Measurements from ENCODE around the gene TRIM47.

TRIM47 gene, protein sequence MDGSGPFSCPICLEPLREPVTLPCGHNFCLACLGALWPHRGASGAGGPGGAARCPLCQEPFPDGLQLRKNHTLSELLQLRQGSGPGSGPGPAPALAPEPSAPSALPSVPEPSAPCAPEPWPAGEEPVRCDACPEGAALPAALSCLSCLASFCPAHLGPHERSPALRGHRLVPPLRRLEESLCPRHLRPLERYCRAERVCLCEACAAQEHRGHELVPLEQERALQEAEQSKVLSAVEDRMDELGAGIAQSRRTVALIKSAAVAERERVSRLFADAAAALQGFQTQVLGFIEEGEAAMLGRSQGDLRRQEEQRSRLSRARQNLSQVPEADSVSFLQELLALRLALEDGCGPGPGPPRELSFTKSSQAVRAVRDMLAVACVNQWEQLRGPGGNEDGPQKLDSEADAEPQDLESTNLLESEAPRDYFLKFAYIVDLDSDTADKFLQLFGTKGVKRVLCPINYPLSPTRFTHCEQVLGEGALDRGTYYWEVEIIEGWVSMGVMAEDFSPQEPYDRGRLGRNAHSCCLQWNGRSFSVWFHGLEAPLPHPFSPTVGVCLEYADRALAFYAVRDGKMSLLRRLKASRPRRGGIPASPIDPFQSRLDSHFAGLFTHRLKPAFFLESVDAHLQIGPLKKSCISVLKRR

DNA sequence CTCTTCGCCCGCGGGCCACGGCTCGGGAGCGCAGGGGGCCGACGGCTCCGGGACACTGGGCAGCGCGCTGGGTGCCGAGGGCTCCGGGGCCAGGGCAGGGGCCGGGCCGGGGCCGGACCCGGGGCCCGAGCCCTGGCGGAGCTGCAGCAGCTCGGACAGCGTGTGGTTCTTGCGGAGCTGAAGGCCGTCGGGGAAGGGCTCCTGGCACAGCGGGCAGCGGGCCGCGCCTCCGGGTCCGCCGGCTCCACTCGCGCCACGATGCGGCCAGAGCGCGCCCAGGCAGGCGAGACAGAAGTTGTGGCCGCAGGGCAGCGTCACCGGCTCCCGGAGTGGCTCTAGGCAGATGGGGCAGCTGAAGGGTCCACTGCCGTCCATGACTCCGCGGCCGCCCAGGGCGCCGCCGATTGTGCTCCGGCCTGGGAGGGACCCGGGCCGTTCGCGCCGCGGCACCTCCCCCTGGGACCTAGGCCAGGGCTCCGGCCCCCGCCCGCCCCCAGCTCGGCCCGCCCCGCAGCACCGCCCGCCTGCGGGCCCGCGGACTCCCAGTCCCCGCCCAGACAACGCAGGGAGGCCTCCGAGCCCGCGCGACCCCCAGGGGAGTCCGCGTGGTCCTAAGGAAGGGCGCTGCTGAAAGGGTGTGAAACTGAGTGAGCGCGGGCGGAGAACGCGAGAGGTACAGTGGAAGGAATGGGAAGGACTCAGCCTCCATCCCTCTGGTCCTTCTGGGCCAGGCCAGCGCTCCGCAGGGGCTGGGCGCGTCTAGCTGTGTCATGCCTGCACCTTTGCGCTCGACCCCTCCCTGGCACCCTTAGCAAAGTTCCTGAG is at the start of gene TRIM47:
TSS of gene TRIM47 (minus strand) at position 408 of the 825 bp plus-strand sequence. CDS start at position 375, 33 bp downstream.
- FAIRE-seq (no peak), DNase-seq (ENCODE audit: low spot score) (peak; percentile 25)

DNA sequence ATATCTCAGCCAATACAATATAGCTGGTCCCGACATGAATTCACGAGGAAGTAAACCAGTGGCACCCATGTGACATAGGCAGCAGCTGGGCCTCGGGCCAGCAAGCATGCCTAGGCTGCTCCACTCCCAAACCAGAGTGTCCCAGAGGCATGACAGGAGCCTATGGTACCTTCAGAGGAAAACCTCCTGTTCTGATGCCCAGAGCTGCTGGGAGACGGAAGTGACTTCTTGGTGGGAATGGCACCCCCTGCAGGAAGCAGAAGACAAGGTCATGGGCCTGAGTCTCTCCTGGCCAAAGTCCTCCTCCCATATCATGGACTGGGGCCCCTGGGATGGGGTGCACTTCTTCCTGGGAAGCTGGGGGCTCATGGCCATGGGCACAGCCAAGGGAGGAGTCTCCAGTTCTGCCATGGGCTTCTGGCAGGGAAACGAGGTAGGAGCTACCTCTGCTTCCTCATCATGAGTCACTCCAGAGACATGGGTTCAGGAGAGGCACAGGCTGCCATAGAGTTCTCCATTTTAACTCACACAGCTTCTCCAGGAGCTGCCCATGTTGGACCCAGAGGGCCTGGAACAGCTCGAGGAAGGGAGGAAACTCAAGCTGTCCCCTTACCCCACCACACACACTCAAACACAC is 49.0 kb upstream of the TRIM47 start:
- no peak for DNase-seq (ENCODE audit: low spot score)
- FAIRE-seq = no peak

DNA sequence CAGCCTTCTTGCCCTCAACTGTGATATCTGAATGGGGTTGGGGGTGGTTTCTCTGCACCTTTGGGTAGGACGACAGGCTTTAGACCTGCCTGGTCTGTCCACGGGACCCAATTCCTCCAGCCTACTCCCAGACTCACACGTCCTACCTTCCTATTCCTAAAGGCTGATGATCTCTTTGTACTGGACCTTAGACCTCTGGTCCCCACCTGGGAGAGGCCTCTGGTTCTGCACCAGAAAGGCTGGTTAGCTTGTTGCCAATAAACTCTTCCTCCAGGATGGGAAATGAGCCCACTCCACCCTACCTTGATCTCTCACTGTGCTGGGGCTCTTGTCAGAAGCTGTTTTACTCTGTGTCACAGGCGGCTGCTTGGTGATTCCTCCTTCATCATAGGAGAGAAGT is 48.1 kb upstream of the TRIM47 start:
- DNase-seq (ENCODE audit: low spot score) (no peak), FAIRE-seq (no peak)

DNA sequence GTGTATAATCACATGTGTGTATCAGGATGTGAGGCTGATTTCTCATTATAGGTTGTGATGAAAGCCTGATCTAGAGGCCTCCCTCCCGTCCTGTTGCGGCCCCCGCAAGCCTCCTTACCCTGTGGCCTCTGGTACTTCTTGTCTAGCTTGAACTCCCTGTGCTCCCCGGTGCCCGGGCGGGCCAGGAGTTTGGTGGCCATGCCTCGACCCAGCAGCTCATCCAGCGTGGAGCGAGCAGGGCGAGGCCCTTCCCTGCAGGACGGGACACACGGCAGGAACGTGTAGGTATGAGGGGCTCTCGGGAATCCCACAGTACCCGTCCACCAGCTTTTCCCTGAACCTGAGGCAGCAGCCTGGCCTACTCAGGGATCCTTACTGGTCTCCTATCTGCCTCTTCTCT is 47.5 kb upstream of the TRIM47 start:
- DNase-seq (ENCODE audit: low spot score) (no peak), FAIRE-seq (no peak)

DNA sequence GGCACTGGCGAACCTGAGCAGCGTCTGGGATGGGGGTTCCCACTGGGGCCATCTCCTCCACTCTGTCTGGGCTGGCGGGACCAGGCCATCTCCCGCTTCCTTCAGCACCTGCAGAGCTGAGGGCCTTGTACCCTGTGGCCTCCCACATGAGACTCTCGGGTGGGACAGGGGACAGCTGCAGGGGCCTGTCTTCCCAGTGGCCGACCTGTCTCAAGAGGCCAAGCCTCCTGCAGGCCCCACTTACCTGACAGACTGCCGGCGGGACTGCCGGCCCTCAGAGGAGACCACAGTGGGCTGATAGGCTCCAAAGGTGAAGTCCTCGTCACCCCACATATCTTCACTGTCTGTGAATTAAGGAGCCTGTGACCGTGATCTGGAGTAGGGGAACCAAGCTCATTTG is 46.7 kb upstream of the TRIM47 start:
- no peak for FAIRE-seq
- DNase-seq (ENCODE audit: low spot score) = no peak

DNA sequence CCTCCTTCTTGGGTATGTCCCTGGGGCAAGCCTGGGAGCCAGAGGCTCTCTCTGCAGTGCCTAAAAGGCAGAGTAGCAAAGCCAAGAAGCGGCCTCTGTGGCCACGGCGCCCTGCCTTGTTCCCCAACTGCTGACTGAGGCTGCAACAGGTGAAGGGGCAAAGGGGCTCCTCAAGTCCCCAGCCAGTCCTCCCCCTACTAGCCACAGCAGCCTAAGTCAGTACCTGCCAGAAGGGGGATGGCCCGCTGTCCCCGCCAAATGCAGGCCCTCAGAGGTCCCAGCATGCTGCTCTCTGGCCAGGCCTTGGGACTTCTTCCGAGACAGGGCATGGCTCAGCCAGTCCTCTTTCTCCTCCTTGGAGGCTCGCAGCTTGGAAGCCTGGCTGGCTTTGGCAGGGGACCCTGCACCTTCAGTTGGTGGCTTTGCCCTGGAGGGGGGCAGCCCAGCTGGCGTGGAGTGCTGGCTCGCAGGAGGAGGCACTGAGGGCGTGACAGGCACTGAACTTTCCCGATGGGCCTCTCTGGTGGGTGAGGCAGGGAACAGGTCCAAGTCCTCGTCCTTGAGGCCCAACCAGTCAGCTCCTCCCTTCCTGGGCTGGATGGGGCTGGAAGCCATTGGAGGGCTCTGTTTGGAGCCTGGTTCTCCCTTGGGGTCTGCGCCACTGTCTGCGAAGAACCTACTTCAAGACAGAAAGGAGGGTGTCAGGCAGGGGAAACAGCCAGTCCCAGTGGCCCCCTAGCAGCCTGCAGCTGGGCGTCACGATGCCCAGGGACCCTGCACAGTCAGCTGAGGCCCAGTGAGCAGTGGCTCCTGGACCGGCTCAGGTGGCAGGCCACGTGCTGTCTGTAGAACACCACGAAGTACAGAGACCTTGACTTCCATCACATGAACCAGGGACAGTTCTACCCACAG is 44.8 kb upstream of the TRIM47 start:
- DNase-seq (ENCODE audit: low spot score) = no peak
- no peak for FAIRE-seq

DNA sequence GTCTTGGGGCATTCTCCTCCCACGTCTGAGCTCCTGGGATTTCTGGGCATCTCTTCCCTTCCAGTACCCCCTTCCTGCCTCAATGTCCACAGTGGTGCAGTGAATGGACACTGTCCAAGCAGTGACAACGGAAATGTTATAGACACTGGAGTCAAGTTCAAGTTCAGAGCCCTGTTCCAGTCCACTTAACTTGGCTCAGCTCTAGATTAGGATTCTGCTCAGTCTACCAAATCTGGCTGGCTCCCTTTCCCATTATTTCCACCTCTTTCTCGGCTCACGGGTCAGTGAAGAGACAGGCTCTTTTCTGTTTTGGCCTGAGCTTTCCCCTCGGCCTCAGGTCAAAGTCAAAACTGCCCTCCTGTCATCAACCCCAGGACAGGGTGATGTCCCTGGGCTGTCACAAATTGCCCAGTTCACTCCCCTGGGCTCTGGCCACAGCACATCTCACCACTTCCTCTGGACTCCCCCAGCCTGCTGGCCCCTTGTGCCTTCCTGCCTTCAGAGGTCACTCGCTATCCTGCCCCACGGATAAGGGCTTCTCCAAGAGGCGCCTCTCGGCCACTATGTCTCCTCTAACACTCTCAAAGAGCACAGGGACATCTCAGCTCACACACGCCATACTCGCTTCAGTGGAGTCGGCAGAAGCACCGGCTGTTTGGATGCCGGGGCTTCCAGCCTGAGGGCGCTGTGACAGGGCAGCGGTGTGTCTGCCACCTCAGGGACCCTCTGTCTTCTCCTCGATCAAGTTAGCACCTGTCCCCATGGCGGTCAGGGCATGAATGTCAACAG is 44.0 kb upstream of the TRIM47 start:
- FAIRE-seq (no peak), DNase-seq (ENCODE audit: low spot score) (no peak)

DNA sequence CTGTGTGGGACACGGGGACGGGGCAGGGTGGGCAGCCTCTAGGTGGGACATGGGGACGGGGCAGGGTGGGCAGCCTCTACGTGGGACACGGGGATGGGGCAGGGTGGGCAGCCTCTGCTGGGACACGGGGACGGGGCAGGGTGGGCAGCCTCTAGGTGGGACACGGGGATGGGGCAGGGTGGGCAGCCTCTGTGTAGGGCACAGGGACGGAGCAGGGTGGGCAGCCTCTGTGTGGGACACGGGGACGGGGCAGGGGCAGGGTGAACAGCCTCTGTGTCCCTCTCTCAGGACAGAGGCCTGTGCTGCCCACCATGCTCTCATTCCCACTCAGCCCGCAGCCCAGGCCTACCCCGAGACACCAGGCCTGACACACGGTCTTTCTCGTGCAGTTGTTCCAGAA is 43.2 kb upstream of the TRIM47 start:
- FAIRE-seq (no peak), DNase-seq (ENCODE audit: low spot score) (no peak)

DNA sequence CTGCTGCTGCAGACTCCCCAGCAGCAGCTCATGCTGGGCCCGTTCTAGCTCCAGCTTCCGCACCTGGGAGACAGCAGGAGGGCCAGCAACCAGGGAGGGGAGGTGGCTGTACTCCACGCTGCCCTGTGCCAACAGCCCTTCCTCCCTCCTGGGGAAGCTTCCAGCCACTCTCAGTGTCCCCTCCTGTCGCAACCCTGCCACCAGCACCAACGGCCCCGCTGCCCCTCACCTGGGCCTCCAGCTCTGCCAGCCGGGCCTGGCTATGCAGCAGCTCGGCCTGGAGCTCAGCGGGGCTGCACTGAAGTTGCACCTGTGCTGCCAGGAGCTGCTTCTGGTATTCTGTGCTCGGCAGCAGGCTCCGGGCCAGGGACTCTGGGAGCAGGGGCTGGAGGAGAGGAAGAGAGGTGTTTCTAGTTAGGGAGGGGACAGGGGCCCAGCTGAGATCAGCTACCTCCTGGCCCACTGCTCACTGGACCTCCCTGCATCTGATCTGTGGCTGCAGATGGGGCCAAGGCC is 41.7 kb upstream of the TRIM47 start:
- DNase-seq (ENCODE audit: low spot score) (no peak), FAIRE-seq (no peak)

DNA sequence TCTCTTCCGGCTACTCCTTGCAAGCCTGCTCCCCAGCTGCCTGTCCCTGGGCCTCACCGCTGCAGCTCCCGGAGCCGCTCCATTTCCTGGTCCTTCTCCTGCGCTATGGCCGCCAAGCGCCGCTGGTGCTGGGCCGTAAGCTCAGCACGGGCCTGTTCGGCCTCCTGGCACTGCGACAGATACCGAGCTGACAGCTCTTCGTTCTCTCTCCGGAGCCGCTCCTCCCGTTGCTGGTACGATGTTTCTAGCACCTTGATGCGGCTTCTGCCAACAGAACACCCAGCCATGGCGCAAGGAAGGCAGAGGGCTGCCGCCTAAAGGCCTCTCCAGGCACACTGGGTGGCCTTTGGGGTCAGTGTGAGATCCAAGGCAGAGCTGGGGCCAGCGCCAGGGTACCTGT is 41.2 kb upstream of the TRIM47 start:
- no peak for DNase-seq (ENCODE audit: low spot score)
- FAIRE-seq = no peak

DNA sequence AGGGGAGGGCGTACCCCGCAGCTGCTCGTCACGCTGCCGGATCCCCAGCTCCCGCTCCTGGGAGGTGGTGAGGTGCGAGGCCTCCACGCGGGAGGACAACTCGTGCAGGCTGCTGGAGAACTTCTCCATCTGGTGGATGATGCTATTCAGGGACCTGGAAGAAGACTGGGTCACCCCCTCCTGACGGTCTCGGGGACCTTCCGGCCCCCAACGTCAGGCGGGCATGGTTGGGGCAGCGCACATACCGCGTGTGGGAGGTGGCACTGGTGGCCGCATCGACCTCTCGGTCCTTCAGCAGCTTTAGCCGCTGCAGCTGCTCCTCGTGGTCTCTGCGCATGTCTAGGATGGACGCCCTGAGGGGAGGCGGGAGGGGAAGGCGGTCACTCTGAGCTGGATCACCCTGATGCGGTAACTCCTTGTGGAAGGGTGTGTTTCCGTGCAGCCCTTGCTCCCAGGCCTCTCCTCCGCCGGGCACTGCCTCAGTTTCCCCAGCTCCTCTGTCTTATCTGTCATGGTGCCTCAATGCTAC is 39.6 kb upstream of the TRIM47 start:
- FAIRE-seq (no peak), DNase-seq (ENCODE audit: low spot score) (no peak)

DNA sequence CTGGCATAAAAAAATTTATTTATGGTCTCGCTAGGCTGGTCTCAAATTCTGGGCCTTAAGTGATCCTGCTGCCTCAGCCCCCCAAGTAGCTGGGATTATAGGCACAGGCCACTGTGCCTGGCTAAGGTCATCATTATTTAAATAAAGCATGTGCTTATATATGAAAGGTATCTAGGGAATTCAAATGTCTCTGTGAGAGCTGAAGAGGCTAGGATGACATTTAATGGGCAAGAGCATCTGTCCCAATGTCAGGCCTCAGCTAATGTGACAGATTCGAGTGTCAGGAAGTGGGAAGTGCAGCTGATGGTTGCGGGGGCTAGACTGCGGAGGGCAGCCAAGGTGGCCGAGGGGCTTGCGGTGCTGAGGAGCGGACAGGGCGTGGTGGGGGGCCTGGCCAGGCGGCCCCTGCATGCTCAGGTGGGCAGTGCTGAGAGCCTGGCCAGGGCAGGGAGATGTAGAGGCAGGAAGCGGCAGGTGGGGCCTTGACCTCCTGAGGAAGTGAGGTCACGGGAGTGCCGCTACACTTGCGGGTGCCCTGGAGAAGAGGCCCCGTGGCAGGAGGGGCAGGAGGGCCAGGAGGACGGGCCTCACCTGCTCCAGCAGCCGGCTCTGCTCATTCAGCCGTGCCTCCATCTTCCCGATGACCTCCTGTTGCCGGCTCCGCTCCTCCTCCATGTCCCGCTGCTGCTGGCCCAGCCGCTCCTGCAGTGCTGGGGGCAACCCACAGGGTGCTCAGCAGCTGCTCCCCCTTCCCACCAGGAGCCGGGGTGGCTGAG is 38.9 kb upstream of the TRIM47 start:
- DNase-seq (ENCODE audit: low spot score) = no peak
- no peak for FAIRE-seq

DNA sequence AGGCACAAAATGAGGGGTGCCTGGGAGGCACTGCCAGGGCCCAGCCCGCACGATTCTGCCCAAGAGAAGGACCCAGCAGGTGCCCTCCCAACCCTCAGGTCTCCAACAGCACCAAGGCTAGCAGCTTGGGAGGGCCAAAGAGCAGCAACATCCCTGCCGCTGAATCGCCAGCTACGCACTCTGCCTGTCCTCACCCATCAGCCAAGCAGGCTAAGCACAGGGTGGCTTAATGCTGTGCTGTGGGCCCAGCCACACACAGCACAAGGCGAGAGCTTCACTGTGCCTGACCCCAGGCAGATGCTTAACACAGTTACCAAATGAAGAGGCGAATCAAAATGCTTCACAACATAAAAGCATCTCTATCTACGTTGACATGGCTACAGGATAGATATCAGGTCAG is 36.9 kb upstream of the TRIM47 start:
- DNase-seq (ENCODE audit: low spot score) = no peak
- FAIRE-seq = no peak

DNA sequence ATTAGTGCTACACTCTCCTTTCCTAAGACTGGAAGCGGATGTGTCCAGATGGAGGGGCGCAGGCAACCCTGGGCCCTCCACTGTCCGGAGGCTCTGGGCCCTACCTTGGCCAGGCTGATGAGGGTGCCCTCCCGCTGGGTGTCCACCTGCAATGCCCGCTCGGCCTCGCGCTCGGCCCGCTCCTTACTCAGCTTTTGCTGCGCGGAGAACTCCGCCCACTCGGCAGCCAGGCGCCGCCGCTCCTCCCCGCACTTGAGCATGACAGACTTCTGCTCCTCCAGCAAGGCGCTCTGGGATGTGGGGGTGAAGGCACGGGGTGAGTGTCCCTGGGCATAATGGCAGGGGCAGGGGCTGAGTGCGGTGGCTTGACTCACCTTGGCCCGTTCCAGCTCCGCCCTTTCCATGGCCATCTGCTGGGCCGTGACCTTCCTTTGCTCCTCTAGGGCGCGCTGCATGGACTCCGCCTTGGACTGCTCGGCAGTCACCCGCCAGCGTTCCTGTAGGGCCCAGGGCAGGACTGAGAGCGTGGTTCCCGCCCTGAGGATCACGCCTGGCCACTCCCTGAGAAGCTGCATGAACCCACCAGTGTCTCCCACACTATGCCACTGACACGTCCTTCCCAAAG is 36.4 kb upstream of the TRIM47 start:
- FAIRE-seq (no peak), DNase-seq (ENCODE audit: low spot score) (no peak)

DNA sequence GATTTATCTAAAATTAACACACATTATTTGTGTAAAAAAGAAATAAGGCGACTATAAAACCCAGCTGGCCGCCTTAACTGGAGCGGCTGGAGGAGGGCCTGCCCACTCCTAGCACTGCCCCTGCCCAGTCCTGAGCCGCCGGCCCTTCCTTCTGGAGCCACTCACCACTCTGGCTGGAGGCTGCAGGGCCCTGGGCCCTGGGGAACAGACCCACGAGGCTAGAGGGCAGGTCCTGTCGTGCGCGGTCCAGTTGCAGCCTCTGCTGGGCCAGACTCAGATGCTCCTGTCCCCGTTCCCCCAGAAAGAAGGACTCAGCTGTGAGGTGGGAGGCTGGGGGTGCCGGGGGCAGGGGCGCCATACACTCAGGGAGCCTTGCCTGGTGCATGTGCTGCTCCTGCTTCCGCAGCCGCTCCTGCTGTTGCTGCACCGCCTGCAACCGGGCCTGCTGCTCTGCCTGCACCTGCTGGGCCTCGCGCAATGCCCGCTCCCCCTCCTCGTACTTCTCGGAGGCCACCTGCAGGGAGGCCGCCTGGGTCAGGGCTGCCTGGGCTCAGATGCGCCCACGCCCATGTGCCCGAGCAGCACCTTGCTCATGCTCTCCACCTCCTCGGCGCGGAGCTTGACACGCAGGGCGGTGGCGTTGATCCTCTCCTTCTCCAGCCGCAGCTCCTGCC is 35.3 kb upstream of the TRIM47 start:
- DNase-seq (ENCODE audit: low spot score) (no peak), FAIRE-seq (no peak)

DNA sequence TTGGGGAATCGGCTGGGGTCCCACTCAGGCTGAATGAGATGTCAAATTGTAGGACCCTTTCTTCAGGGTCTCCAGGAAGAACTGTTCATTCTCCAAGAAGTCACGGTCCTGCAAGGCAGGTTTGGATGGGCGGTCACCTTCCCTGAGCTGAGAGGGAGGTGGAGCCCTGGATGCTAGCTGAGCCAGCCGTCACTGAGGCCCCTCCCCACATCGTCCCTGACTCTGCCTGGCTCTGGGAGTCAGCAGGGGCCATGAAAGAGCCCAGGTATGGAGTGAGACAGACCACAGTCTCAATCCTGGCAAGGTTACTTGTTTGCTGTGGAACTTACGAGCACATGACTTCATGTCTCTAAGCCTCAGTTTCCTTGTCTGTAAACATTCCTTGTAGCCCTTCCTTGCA is 32.3 kb upstream of the TRIM47 start:
- DNase-seq (ENCODE audit: low spot score) = no peak
- FAIRE-seq = no peak

DNA sequence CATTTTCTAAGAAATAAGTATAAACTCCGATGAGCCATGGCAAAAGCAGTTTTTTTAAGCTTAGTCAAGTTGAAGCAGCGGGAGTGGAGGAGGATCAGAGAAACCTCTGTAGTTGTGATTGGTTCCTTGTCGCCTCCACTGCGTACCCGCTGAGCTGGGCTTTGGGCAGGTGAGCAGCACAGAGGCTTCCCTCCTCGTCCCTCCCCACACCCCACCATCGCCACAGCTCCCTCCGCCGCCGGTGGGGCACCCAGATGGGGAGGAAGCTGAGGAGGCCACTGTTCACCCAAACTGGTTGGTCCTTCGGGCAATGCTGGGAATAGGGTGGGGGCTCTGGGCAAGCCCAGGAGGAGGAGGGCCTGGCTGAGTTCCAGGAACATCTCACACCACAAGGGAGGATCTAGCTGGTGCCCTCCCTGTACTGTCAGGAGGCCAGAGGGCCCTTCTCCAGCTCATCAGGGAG is 31.5 kb upstream of the TRIM47 start:
- FAIRE-seq (no peak), DNase-seq (ENCODE audit: low spot score) (no peak)

All from RCC 7860 (cell line).